Right lobe of liver (tissue), 6 donors: ENCODE results near the gene FGF3. TPM values are rescaled to one million over a fixed set of nuclear protein-coding genes. Genes with fewer than 3 reads are reported as not detected.

ENCODE experiments used
- ATAC-seq, 4 donors: fragments of 200-7000 bp; cut with Tn5 transposase; one replicate each; pipeline ENCODE4 v1.9.1; 2020; ENCODE audit warnings: mild to moderate bottlenecking in 4 of 4, moderate library complexity in 4 of 4
- DNase-seq, 3 donors: peaks; one replicate each; pipeline ENCODE4 v3.0.0-alpha.2; 2020
- H3K27ac ChIP-seq, 3 donors: fragments of 200-600 bp; one replicate each; pipeline ENCODE4 v1.8.0; 2022
- H3K27me3 ChIP-seq, 2 donors: fragments of 200-600 bp; one replicate each; pipeline ENCODE4 v1.8.0; 2022
- H3K36me3 ChIP-seq, 4 donors: fragments of 200-600 bp; sonication (generic) in 1 of 4; one replicate each; pipeline versions ENCODE4 v1.5.1 to v1.8.0; 2017 to 2022; ENCODE audit warnings: control low read depth in 1 of 4
- H3K4me1 ChIP-seq, 4 donors: fragments of 200-600 bp; sonication (generic) in 1 of 4; one replicate each; pipeline versions ENCODE4 v1.5.1 to v1.8.0; 2017 to 2022; ENCODE audit warnings: control low read depth in 1 of 4
- H3K4me3 ChIP-seq, 3 donors: fragments of 200-600 bp; one replicate each; pipeline ENCODE4 v1.8.0; 2022
- H3K9me3 ChIP-seq, 4 donors: fragments of 200-600 bp; sonication (generic) in 1 of 4; one replicate each; pipeline versions ENCODE4 v1.5.1 to v1.8.0; 2017 to 2022; ENCODE audit warnings: control low read depth in 1 of 4
- POLR2A ChIP-seq: fragments of 450-650 bp; IDR thresholded peaks from one replicate; pipeline ENCODE4 v1.6.1; 2017; ENCODE audit warnings: antibody characterized with exemption, mild to moderate bottlenecking
- WGBS: methylation state at CpG from one replicate; pipeline ENCODE4 v1.1.6; 2018; ENCODE audit warnings: low coverage, low lambda C conversion rate; ENCODE audit not compliant: insufficient coverage; ENCODE audit errors: missing lambda C conversion rate; 5-methylcytosine and 5-hydroxymethylcytosine counted together
- intact Hi-C, 2 donors: fragments of 100-400 bp; cut with DNase I; formaldehyde crosslinking; loops; one replicate each; pipeline versions ENCODE4 v1.11.2 to v1.14.1; 2022
- total RNA-seq, 6 experiments: library from RNA; depleted of rRNA in 2 of 6; stranded (reverse); fragments of >200 nt in 2 of 6; fragmentation: NEBNext Ultra II Directional in 3 of 6; extraction: Animal tissue kit (Norgen Biotek cat#: 25700) in 3 of 6; gene quantifications; one replicate each; pipeline versions ENCODE4 v1.1.0 to v1.2.4, GENCODE V29; 2016 to 2023
- TF ChIP-seq, protein P1 (sequence below), 4 donors: fragments of 200-600 bp in 3 of 4; fragments of 450-650 bp in 1 of 4; IDR thresholded peaks; one replicate each; pipeline versions ENCODE4 v1.5.1 to v1.8.0; 2016 to 2022; ENCODE audit warnings: antibody characterized with exemption in 4 of 4, mild to moderate bottlenecking in 2 of 4
- donor health status: DM: no; HTN: yes; CAD: no.
- donor health status: DM: no; HTN: no; CAD: no.
- donor health status: DM: no; HTN: no; CAD: no.
- donor health status: DM: no; HTN: yes; CAD: no.
- donor health status: DM: no; HTN: yes; CAD: no.

Gene FGF3
- total RNA-seq, 6 experiments from 2014 or later = not detected

DNA sequence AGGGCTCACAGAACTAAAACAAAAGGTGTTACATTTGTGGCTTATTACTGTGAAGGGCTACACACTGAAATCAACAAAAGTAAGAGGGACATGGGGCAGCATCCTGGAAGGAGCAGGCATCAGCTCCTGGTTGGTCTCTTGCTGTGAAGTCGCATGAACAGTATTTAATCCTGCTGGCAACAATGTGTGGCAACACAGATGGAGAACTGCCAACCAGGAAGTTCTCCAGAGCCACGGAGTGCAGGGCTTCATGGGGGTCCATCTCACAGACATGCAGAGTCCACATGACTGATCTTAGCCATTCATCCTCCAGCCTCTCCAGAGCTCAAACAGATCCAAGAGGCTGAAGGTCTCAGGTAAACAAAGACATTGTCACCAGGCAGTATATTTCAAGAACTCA lies 32.8 kb upstream of the FGF3 start:
- Histone ChIP-seq H3K4me1 (peaks cover 0 to 5% (median 0%) of the 10 kb centered on the region in 4 donors), H3K36me3 (no peaks in the 10 kb centered on the region), H3K27ac (no peak overlapping the region), H3K9me3 (peaks cover 0 to 4% (median 0%) of the 10 kb centered on the region in 4 donors), H3K27me3 (no peaks in the 10 kb centered on the region), H3K4me3 (no peak overlapping the region)
- DNase-seq = no peak
- TF ChIP-seq, protein P1, sequence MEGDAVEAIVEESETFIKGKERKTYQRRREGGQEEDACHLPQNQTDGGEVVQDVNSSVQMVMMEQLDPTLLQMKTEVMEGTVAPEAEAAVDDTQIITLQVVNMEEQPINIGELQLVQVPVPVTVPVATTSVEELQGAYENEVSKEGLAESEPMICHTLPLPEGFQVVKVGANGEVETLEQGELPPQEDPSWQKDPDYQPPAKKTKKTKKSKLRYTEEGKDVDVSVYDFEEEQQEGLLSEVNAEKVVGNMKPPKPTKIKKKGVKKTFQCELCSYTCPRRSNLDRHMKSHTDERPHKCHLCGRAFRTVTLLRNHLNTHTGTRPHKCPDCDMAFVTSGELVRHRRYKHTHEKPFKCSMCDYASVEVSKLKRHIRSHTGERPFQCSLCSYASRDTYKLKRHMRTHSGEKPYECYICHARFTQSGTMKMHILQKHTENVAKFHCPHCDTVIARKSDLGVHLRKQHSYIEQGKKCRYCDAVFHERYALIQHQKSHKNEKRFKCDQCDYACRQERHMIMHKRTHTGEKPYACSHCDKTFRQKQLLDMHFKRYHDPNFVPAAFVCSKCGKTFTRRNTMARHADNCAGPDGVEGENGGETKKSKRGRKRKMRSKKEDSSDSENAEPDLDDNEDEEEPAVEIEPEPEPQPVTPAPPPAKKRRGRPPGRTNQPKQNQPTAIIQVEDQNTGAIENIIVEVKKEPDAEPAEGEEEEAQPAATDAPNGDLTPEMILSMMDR (IDR thresholded peaks at IDR 0.05) = no peak
- TF ChIP-seq POLR2A = no peak
- no CpG with 5 or more reads among the region's 2 CpGs for WGBS
- intact Hi-C loops = no loop called here
- ATAC-seq = no peak

DNA sequence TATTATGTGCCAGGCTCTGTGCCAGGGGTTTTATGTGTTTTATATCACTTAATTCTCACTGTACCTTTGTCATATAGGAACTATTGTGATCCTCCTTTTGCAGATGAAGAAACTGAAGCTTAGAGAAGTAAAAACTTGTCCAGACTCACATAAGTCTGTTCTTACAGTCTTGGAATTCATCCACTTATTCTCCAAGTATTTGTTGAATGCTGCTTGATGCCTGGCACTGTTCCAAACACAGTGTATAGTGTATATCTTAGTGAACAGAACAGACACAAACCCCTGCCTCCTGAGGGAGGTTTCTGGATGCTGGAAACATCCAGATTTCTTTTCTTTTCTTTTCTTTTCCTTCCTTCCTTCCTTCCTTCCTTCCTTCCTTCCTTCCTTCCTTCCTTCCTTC lies 29.0 kb upstream of the FGF3 start:
- intact Hi-C loops = no loop called here
- DNase-seq = no peak
- Histone ChIP-seq H3K27me3 (no peaks in the 10 kb centered on the region), H3K4me1 (no peaks in the 10 kb centered on the region), H3K9me3 (peaks cover 0 to 4% (median 0%) of the 10 kb centered on the region in 4 donors), H3K4me3 (no peak overlapping the region), H3K36me3 (no peaks in the 10 kb centered on the region), H3K27ac (no peak overlapping the region)
- TF ChIP-seq, protein P1 (IDR thresholded peaks at IDR 0.05) = no peak
- no peak for ATAC-seq

DNA sequence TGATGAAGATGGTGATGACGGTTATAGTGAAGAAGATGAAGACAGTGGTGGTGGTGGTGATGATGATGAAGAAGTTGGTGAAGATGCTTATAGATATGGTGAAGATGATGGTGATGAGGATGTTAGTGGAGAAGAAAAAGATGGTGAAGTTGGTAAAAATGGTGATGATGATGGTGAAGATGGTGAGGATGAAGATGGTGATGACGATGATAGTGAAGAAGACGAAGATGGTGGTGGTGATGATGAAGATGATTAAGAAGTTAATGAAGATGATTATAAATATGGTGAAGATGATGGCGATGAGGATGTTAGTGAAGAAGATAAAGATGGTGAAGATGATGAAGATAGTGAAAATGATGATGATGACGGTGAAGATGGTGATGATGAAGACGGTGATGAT lies 25.2 kb upstream of the FGF3 start:
- ATAC-seq (no peak), DNase-seq (no peak)
- H3K36me3 ChIP-seq = no peaks in the 10 kb centered on the region
- 92% methylated on average over 6 of the region's 6 CpGs for WGBS
- H3K4me3 ChIP-seq = no peak overlapping the region
- no peaks in the 10 kb centered on the region for H3K4me1 ChIP-seq
- no peaks in the 10 kb centered on the region for H3K27me3 ChIP-seq
- TF ChIP-seq POLR2A = no peak
- TF ChIP-seq, protein P1 (IDR thresholded peaks at IDR 0.05) = no peak
- no peak overlapping the region for H3K27ac ChIP-seq
- H3K9me3 ChIP-seq = no peaks in the 10 kb centered on the region
- intact Hi-C loops = no loop called here

DNA sequence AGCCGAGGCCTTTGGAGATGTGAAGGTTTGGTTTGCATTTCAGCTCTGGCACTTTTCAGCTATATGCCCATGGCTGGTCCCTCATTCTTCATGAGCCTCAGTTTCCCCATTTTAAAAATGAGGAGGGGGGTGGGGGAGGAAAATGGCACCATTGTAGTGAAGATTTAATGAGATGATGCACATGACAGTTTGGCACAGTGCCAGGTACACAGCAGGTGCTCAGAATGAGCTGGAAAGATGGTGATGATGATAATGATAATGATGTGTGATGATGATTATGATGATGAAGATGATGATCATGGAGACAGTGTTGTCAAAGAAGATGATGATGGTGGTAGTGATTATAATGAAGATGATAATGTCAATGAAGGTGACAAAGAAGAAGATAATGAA lies 24.3 kb upstream of the FGF3 start:
- WGBS = 50% methylated on average over 1 of the region's 1 CpG
- Histone ChIP-seq H3K27ac (no peak overlapping the region), H3K9me3 (no peaks in the 10 kb centered on the region), H3K4me3 (no peak overlapping the region), H3K36me3 (no peaks in the 10 kb centered on the region), H3K27me3 (no peaks in the 10 kb centered on the region), H3K4me1 (no peaks in the 10 kb centered on the region)
- intact Hi-C loops = no loop called here
- TF ChIP-seq POLR2A = no peak
- TF ChIP-seq, protein P1 (IDR thresholded peaks at IDR 0.05) = no peak
- ATAC-seq (no peak), DNase-seq (no peak)
